ENCODE data around the gene SALL4.
"Not testable (repeated sequence)": the region's sequence is repeated elsewhere in the genome, so short reads cannot be mapped to it uniquely, and the experiment has no call there.

Gene SALL4

DNA sequence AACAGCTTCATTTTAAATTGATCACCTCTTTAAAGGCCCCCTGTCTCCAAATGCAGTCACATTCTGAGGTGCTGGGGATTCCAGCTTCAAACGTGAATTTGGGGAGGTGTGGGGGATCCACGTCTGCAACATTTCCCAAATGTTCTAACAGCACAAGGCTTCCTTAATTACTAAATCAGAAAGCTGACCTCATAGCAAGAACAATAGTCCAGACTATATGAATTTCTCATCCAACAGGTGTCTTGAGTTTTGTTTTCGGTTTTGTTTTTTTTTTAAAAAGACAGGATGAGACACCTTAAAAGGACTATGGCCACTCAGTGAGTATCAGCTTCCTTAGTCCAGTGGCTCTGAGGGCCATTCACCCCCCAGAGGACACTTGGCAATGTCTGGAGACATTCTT is 45.7 kb downstream of the SALL4 start:
- H3K4me1 ChIP-seq: no peaks in the 10 kb centered on the region
- DNase-seq: no peak

DNA sequence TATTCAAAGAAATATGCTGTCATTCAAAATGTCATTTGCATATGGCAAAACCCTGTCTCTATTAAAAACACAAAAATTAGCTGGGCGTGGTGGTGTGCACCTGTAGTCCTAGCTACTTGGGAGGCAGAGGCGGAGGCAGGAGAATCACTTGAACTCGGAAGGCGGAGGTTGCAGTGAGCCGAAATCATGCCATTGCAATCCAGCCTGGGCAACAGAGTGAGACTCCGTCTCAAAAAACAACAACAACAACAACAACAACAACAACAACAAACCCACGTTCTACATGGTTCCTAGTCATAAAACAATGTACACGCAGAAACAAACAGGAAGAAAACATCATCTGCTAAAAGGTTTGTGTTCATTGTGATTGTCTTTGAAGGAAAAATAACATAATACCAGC is 49.1 kb downstream of the SALL4 start:
- not testable (repeated sequence) for H3K4me3 ChIP-seq (ENCODE audit: low read depth, low read length)

More for the DNA sequence above, 45.7 kb downstream of the SALL4 start:
- no peaks in the 10 kb centered on the region for H3K27me3 ChIP-seq
- H3K4me3 ChIP-seq (ENCODE audit: low read depth, low read length): no peak overlapping the region
- H3K36me3 ChIP-seq: no peaks in the 10 kb centered on the region
- no peaks in the 10 kb centered on the region for H3K9me3 ChIP-seq
- TF ChIP-seq, protein P1, sequence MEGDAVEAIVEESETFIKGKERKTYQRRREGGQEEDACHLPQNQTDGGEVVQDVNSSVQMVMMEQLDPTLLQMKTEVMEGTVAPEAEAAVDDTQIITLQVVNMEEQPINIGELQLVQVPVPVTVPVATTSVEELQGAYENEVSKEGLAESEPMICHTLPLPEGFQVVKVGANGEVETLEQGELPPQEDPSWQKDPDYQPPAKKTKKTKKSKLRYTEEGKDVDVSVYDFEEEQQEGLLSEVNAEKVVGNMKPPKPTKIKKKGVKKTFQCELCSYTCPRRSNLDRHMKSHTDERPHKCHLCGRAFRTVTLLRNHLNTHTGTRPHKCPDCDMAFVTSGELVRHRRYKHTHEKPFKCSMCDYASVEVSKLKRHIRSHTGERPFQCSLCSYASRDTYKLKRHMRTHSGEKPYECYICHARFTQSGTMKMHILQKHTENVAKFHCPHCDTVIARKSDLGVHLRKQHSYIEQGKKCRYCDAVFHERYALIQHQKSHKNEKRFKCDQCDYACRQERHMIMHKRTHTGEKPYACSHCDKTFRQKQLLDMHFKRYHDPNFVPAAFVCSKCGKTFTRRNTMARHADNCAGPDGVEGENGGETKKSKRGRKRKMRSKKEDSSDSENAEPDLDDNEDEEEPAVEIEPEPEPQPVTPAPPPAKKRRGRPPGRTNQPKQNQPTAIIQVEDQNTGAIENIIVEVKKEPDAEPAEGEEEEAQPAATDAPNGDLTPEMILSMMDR (IDR thresholded peaks at IDR 0.05; ENCODE audit: low read depth, low read length): no peak

DNA sequence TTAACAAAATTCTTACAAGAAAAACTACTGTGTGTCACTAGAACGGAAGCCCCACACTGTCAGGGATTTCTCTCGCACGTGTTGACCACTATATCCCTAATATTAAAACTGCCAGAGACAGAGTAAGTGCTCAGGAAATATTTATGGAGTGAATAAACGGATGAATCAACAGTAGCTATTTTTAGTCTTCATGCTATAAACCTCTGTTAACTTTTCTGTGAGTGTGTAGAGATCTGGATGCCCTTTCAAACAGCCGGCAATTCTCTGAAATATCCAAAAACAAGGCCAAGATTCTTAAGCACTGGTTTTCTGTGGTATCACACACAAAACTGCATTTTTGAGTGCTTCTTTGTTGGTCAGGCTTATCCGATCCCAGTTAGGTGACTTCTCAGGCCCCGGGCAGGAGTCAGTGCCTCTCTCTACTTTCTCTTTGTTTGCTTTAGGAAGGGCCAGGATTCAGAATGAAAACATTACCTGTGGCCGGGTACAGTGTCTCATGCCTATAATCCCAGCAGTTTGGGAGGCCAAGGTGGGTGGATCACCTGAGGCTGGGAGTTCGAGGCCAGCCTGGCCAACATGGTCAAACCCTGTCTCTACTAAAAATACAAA is 49.9 kb downstream of the SALL4 start:
- TF ChIP-seq, protein P1 (IDR thresholded peaks at IDR 0.05; ENCODE audit: low read depth, low read length): no peak
- H3K27me3 ChIP-seq: no peaks in the 10 kb centered on the region
- no peaks in the 10 kb centered on the region for H3K36me3 ChIP-seq
- no peaks in the 10 kb centered on the region for H3K4me1 ChIP-seq
- DNase-seq: no peak
- H3K9me3 ChIP-seq: no peaks in the 10 kb centered on the region
- no peak overlapping the region for H3K4me3 ChIP-seq (ENCODE audit: low read depth, low read length)

More for the DNA sequence above, 49.1 kb downstream of the SALL4 start:
- not testable (repeated sequence) for H3K4me1 ChIP-seq, H3K27me3 ChIP-seq, DNase-seq, H3K36me3 ChIP-seq, H3K9me3 ChIP-seq

DNA sequence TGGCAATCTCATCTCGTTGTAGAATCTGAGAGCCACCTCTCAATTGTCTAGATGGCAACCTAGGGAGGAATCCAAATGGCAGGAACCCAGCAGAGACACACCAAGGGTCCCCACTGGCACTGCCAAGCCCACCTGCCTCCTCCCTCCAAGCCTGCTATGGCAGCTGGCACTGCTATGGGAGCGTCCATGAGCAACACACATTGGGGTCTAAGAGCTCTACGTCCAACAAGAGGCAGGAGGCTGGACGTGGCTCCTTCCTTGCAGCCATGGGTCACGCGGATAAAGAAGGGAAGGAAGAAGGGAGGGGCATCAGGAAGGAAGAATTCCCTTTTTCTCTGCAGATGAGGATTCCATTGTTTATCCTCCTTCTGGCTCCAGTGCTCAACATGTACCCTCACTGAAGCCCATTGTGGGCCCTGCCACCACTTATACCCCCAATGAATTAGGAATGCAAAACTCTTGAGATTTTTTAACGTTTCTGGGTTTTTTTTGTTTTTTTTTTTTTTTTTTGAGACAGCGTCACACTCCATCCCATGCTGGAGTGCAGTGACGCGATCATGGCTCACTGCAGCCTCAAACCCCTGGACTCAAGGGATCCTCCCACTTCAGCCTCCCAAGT is 51.4 kb downstream of the SALL4 start:
- DNase-seq: no peak
- Histone ChIP-seq H3K9me3 (no peaks in the 10 kb centered on the region), H3K4me1 (no peaks in the 10 kb centered on the region), H3K36me3 (no peaks in the 10 kb centered on the region), H3K4me3 (ENCODE audit: low read depth, low read length) (no peak overlapping the region), H3K27me3 (no peaks in the 10 kb centered on the region)
- TF ChIP-seq, protein P1 (IDR thresholded peaks at IDR 0.05; ENCODE audit: low read depth, low read length): no peak

DNA sequence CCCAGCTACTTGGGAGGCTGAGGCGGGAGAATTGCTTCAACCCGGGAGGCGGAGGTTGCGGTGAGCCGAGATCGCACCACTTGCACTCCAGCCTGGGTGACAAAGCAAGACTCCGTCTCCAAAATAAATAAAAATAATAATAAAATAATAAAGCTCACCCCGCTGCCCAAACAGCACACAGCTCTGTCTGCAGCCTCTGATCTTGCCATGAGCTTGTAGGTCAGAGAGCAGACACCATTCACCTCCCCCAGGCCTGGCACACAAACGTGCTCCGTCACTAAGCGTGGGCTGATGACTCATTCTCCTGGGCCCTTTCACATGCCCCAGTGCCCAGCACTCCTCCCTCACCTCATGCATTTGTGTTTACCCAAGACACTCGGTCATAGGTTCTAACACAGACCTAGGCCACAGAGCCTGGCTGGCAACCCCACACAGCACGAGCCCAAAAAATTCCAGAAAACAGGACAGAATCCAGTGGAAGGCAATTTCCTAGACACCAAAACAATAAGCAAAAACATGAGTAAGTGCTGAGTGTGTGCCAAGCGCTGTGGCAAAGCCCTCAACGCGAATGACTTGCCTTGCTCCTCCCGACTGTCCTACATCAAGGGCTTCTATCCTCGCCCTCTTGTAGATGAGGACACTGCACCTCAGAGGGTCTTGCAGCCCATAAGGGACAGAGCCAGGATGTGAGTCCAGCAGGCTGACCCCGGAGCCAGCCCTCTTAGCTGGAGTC is 52.1 kb downstream of the SALL4 start:
- Histone ChIP-seq H3K4me1 (no peaks in the 10 kb centered on the region), H3K27me3 (no peaks in the 10 kb centered on the region), H3K4me3 (ENCODE audit: low read depth, low read length) (no peak overlapping the region), H3K36me3 (no peaks in the 10 kb centered on the region), H3K9me3 (no peaks in the 10 kb centered on the region)
- DNase-seq: no peak
- TF ChIP-seq, protein P1 (IDR thresholded peaks at IDR 0.05; ENCODE audit: low read depth, low read length): no peak

DNA sequence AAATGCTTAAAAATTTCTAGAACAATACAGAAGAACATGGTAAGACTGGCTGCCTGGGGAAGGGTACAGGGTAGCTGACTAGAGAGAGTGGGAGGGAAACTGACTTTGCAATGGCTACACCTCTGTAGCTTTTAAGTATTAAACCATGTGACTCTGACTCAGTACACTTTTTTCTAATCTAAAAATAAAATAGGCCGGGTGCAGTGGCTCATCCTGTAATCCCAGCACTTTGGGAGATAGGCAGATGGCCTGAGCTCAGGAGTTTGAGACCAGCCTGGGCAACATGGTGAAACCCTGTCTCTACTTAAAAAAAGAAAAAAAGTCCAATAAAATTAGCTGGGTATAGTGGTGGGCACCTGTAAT is 52.7 kb downstream of the SALL4 start:
- TF ChIP-seq, protein P1 (IDR thresholded peaks at IDR 0.05; ENCODE audit: low read depth, low read length): no peak
- Histone ChIP-seq H3K36me3 (no peaks in the 10 kb centered on the region), H3K4me3 (ENCODE audit: low read depth, low read length) (no peak overlapping the region), H3K9me3 (no peaks in the 10 kb centered on the region), H3K27me3 (no peaks in the 10 kb centered on the region), H3K4me1 (no peaks in the 10 kb centered on the region)
- no peak for DNase-seq
